ENCODE results near the gene MYO18A.

- TF ChIP-seq POLR2A (IDR thresholded peaks at IDR 0.05), result no peak
- TF ChIP-seq CTCF (IDR thresholded peaks at IDR 0.05), result no peak
These were observed 95.0 kb downstream of the MYO18A start for GRCh38 chr17:29085223-29085622.

Measured in uterus (tissue), 2 donors.